Activated gamma-delta T cell (primary cell): Measurements from ENCODE around the gene SCAF4.
"Not testable (repeated sequence)": the region's sequence is repeated elsewhere in the genome, so short reads cannot be mapped to it uniquely, and the experiment has no call there.

Experiments
- DNase-seq: peaks from one replicate; lab custom pipeline; 2025; lab: John Stamatoyannopoulos, UW

SCAF4 gene

GRCh38 chr21:31644643-31645042 is 87.3 kb downstream of the SCAF4 start:
- no peak for DNase-seq

DNA sequence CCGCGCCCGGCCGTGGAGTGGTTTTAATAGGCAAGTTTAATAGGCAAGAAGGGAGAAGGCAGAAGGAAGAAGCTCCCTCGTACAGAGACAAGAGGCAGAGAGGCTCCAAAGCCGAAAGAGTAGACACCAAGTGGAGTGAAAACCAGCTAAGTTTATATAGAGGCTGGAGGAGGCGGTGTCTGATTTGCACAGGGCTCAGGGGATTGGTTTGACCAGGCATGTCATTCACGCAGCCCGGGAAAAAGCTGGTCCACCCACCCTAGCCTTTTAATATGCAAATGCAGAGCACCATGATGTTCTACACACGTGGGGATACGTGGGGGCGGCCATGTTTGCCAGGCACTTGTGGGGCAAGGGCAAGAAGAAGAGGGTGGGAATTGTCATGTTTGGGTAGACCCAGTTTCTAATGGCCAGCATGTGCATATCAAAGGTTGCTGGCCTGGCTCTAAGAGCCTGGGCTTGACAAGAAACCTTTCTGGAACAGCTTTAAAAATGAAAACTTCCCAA is 90.4 kb downstream of the SCAF4 start:
- DNase-seq = no peak

- DNase-seq = no peak
Observed at GRCh38 chr21:31636874-31637273, 95.0 kb downstream of the SCAF4 start.

DNA sequence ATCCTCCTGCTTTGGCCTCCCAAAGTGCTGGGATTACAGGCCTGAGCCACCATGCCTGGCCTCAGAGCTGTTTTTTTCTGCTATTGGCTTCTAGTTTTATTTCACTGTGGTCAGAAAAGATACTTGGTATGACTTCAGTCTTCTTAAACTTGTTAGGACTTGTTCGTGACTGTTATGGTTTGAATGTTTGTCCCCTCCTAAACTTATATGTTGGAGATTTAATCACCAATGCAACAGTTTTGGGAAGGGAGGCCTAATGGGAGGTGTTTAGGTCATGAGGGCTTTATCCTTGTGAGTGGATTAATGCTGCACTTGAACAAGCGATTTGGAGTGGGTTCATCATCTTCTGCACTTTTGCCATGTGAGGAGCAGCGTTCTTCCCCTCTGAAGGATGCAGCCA is 96.9 kb downstream of the SCAF4 start:
- DNase-seq = no peak

DNA sequence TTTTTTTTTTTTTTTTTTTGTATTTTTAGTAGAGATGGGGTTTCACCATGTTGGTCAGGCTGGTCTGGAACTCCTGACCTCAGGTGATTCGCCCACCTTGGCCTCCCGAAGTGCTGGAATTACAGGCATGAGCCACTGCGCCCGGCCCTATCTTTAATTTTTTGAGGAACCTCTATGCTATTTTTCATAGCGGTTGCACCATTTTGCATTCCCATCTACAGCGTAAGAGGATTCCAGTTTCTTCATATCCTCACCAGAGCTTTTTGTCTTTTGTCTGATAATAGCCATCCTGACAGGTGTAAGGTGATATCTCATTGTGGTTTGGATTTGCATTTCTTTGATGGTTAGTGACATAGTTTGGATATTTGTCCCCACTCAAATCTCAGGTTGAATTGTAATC is 100.0 kb downstream of the SCAF4 start:
- DNase-seq = not testable (repeated sequence)

GRCh38 chr21:31629972-31630711 is 101.8 kb downstream of the SCAF4 start:
- DNase-seq = no peak

GRCh38 chr21:31624961-31625491 is 106.9 kb downstream of the SCAF4 start:
- DNase-seq = no peak

GRCh38 chr21:31624181-31624580 is 107.7 kb downstream of the SCAF4 start:
- DNase-seq = no peak

DNA sequence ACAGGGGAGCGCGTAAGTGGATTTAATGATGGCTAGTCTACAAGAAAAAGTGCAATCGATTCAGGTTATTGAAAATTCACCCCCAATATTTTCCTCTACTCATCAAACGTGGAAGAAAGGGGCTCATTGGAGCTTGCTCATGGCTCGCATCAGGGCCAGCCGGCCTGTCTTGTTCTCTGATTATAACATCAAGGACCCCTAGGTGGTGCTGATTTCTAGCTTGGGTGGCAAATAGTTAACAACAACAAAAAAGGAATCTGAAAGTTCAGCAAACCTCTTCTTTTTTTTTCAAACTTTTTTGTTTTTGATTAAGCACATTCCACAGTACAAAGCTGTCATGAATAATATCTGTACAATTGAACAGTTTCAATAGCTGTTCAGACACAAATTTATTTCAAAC is 108.3 kb downstream of the SCAF4 start:
- no peak for DNase-seq

GRCh38 chr21:31622397-31622796 is 109.5 kb downstream of the SCAF4 start:
- no peak for DNase-seq
